Dermis microvascular lymphatic vessel endothelial cell (primary cell): ENCODE results near the gene TGFB3. TPM values are rescaled to one million over a fixed set of nuclear protein-coding genes. Genes with fewer than 3 reads are reported as not detected.
"Not testable (repeated sequence)": the region's sequence is repeated elsewhere in the genome, so short reads cannot be mapped to it uniquely, and the experiment has no call there.

Experiments
- DNase-seq, 2 donors: peaks; one replicate each; pipeline versions ENCODE4 v3.0.0 to v3.0.0-alpha.2; 2010; ENCODE audit warnings: low read depth in 2 of 2
- total RNA-seq: library from RNA; depleted of rRNA; stranded (reverse); fragments of >200 nt; gene quantifications from 2 replicates; pipeline ENCODE4 v1.2.1, GENCODE V29; 2014

TGFB3 gene
- total RNA-seq, 1 donor from 2014 or later: 2.1 TPM

- no peak for DNase-seq
Measured at GRCh38 chr14:75960231-75960630, 21.6 kb downstream of the TGFB3 start.

- no peak for DNase-seq
Measured at GRCh38 chr14:75959031-75959430, 22.8 kb downstream of the TGFB3 start.

DNA sequence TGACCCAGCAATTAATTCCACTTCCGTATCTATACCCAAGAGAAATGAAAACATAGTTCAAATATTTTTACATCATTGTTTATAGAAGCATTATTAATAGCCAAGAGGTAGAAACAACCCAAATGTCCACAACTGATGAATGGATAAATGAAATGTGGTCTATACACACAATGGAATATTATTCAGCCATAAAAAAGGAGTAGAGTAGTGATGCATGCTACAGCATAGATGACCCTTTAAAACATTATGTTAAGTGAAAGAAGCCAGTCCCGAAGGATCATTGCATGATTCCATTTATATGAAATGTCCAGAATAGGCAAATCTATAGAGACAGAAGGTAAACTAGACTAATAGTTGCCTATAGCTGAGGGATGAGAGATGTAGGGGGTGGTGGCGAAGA lies 29.3 kb downstream of the TGFB3 start:
- DNase-seq: no peak

DNA sequence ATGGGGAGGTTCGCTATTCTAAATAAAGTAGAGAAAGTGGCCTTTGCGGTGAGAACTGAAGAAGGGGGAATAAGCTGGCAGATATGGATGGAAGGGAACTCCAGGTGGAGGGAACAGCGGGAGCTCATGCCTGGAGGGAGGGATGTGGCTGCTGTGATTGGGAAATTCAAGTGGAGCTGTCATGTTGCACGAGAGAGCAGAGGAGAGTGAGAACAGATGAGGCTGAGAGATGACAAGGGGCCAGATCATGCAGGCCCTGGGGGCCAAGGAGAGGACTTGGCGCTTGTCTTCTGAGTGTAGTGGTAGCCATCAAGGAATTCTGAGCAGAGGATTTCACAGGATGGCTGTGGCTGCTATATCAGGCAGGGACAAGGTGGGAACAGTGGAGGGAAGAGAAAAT lies 35.0 kb downstream of the TGFB3 start:
- no peak for DNase-seq

DNA sequence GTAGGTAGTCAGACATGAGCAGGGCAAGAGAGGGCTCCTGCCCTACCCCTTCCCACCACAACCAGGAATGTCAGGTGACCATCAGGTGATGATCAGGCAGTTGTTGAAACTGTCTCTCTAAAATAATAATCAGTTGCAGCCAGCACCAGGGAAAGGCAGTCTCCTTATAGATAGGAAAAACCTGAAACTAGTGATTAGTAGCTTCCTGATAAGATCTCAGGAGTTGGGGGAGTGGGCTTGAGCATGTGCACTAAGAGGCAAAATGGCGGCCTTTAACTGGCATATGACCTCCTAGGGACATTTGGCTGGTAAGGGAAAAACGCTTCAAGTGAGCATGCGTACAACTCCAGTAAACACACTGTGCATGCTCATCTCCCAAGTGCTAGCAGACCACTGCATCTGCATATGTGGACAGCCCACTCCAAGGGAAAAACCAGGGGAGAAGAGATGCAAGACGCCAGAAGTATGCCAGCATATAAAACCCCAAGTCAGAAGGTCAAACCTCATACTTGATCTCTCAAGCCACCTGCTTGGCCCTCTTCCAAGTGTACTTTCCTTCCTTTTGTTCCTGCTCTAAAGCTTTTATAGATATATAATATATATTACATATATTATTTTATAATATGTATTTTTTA lies 37.1 kb downstream of the TGFB3 start:
- DNase-seq: no peak

GRCh38 chr14:75941030-75941429 lies 40.8 kb downstream of the TGFB3 start:
- DNase-seq: peak in 1 of 2 donors; percentile 52

DNA sequence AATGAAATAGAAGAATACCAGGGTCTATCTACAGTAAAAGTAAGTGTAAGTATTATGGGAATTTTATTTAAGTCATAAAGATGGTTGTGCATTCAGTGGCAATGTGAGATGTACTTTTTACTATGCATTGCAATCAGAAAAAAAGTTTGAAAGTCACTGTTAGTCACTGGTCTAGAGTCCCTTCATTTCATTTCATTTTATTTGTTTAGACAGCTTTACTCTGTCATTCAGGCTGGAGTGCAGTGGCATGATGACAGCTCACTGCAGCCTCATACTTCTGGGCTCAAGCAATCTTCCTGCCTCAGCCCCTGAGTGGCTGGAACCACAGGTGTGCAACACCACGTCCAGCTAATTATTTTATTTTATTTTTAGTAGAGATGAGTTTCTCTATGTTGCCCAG lies 42.6 kb downstream of the TGFB3 start:
- DNase-seq: no peak

DNA sequence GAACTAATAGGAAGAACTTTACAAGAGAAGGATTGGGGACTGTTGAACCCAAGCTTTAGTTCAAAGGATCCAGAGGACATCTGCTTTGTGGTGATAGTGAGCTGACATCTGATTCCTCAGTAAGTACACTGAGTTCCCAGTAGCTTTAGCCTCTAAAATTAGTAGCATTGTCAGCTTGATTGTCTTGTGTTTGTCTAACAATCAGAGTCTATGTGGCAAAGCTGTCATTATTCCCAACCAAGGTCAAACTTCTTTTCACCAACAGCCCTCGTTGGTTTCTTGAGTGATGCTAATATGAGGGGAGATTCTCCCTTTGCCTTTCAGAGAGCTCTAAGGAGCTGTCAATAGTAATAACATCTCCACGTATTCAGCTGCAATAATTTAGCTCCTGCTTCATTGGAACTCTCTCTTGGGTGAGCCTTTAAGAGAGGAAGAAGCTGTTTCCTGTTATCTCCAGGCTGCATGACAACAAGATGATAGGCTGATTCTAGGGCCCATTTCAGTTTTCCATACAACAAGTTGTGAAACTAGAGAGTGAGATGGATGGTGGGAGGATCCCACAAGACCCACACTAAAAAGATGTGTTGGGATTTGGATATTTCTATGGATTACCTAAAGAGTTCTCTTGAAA lies 46.7 kb downstream of the TGFB3 start:
- peak in 1 of 2 donors; percentile 22 for DNase-seq

GRCh38 chr14:75933712-75934296 lies 48.0 kb downstream of the TGFB3 start:
- no peak for DNase-seq

GRCh38 chr14:75928690-75929181 lies 53.1 kb downstream of the TGFB3 start:
- peak; percentile 45 to 60 for DNase-seq

DNA sequence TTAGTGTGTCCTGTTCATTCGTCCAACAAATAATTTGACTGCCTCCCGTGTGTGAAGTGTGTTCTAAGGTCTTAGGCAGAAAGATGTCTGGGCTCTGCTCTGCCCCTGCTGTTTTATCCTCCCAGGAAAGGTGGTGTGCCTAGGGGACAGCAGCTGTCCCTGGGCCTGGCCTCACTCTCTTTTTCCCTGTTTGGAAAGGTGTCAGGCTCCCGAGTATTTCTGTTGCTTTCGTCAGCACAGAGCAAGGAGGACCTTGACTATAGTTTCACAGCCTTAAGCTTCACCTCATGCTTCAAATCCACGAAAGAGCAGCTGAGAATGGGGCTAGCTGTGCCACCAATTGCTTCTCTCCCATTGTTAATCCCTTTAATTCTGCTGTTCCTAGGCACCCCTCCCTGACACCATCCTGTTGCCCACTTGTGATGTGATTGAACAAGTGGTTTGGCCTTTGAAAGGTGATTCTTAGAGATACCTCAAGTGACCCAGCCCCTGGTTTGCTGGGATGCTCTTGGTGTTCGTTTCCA lies 54.2 kb downstream of the TGFB3 start:
- DNase-seq: no peak

- no peak for DNase-seq
Measured at GRCh38 chr14:75926431-75927115, 55.2 kb downstream of the TGFB3 start.

DNA sequence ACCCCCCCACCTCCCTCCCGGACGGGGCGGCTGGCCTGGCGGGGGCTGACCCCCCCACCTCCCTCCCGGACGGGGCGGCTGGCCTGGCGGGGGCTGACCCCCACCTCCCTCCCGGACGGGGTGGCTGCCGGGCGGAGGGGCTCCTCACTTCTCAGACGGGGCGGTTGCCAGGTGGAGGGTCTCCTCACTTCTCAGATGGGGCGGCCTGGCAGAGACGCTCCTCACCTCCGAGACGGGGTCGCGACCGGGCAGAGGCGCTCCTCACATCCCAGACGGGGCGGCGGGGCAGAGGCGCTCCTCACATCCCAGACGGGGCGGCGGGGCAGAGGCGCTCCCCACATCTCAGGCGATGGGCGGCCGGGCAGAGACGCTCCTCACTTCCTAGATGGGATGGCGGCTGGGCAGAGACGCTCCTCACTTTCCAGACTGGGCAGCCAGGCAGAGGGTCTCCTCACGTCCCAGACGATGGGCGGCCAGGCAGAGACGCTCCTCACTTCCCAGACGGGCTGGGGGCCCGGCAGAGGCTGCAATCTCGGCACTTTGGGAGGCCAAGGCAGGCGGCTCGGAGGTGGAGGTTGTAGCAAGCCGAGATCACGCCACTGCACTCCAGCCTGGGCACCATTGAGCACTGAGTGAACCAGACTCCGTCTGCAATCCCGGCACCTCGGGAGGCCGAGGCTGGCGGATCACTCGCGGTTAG lies 56.5 kb downstream of the TGFB3 start:
- DNase-seq: not testable (repeated sequence)

DNA sequence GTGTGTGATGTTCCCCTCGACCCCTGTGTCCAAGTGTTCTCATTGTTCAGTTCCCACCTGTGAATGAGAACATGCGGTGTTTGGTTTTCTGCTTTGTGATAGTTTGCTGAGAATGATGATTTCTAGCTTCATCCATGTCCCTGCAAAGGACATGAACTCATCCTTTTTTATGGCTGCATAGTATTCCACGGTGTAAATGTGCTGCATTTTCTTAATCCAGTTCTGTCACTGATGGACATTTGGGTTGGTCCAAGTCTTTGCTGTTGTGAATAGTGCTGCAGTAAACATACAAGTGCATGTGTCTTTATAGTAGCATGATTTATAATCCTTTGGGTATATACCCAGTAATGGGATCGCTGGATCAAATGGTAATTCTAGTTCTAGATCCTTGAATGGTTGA lies 61.4 kb downstream of the TGFB3 start:
- DNase-seq: not testable (repeated sequence)

DNA sequence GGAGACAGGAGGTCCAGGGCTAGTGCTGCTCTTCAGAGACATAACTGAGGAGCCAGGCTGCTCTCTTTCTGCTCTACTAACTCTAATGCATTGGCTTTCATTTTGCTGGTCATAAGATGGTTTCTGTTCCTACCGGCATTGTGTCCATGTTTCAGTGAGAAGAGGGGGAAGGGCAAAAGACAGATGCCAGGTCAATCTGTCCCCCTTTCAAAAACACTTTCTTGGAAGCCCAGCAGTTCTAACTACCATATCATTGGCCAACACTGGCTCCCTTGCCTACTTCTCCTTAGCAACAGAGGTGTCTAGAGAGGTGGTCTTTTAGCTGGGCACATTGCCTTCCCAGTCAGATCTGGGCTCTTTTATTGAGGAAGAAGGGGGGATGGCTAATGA lies 63.9 kb downstream of the TGFB3 start:
- DNase-seq: no peak

GRCh38 chr14:75917322-75917945 lies 64.4 kb downstream of the TGFB3 start:
- DNase-seq: no peak

- no peak for DNase-seq
Measured at GRCh38 chr14:75915045-75915444, 66.8 kb downstream of the TGFB3 start.

DNA sequence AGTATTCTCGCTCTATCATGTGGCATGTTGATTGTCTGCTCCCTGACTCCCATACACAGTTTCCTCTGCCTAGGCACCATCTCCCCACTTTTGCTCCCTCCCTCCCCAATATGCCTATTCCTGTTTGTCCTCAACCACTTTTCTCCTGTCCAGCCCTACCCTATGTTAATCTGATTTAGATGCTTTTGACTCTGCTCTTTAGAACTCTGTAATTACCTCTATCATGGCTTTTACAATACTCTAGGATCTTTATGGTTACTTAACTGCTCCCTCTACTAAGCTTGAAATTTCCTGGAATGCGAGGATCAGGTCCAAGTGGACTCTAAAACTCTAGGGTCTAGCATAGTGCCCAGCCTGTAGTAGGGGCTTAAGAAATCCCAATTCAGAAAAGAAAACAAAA lies 68.6 kb downstream of the TGFB3 start:
- no peak for DNase-seq

DNA sequence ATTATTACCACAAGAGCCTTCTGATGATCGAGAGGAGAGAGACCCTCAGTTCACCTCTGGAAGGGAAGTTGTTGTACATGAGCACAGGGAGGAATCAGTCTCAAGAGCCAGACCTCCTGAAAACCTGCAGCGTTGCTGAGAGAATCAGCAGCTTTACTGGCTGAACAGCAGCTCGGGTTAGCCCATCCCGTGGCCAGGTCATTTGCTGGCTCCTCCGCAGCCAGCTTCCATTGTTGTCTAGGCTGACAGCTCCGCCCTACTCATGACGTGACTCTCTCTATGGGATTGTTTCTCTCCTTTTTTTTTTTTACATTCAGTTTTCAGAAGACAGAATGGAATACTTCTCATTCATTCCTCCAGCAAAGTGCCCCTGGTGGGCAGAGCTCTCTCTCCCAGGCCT lies 69.9 kb downstream of the TGFB3 start:
- DNase-seq: peak; percentile 74 to 86

DNA sequence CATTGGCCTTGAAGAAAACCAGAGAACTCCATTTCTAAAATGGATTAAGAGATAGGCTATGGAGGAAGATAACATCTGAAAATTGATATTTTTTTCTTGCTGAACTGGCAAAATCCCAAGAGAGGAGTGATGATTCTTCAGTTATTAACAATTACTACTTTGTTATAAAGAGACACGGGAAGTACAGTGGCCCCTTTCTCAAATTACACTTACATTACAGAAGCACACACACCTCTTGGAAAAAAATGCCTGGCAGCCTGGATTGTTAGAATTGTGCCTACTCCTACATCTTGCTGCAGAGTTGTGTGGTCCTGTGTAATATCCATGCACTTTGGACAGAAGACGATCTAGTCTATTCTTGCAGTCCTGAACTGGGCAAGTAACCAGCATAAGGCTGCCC lies 71.7 kb downstream of the TGFB3 start:
- no peak for DNase-seq

DNA sequence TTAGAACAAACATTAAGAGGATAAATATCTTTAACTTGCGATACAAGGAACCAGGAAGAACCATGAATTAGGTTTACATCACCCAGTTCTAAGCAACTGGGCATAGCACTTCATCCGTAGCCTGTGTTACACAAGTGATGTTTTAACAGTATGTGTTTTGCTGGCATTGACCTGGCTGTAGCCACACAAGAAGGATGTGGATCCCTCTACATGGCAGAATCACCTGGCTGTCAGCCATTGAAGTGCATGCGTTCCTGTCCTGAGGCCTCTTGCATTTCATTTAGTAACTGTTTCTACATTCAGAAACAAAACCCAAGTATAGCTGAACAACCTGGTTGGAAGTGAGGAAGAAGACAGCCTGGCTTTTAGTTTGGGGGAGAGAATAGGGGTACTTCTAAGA lies 72.2 kb downstream of the TGFB3 start:
- no peak for DNase-seq
